ENCODE data around the gene HLF.

- TF ChIP-seq, protein P1, sequence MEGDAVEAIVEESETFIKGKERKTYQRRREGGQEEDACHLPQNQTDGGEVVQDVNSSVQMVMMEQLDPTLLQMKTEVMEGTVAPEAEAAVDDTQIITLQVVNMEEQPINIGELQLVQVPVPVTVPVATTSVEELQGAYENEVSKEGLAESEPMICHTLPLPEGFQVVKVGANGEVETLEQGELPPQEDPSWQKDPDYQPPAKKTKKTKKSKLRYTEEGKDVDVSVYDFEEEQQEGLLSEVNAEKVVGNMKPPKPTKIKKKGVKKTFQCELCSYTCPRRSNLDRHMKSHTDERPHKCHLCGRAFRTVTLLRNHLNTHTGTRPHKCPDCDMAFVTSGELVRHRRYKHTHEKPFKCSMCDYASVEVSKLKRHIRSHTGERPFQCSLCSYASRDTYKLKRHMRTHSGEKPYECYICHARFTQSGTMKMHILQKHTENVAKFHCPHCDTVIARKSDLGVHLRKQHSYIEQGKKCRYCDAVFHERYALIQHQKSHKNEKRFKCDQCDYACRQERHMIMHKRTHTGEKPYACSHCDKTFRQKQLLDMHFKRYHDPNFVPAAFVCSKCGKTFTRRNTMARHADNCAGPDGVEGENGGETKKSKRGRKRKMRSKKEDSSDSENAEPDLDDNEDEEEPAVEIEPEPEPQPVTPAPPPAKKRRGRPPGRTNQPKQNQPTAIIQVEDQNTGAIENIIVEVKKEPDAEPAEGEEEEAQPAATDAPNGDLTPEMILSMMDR (IDR thresholded peaks at IDR 0.05 in 4 of 5, conservative IDR thresholded peaks at IDR 0.05 in 1 of 5) = no peak
- no peak for TF ChIP-seq POLR2A (IDR thresholded peaks at IDR 0.05)
Measured at GRCh38 chr17:55279788-55280187, 15.0 kb downstream of the HLF start.

Data from gastrocnemius medialis (tissue), 4 donors.